H9 (cell line): ENCODE data around the gene CDH18. TPM values are rescaled to one million over a fixed set of nuclear protein-coding genes. Genes with fewer than 3 reads are reported as not detected.

Experiments used
- DNase-seq: peaks from one replicate; pipeline ENCODE4 v3.0.0-alpha.2; 2017
- H2AFZ ChIP-seq: one replicate; pipeline ENCODE4 v1.6.1; 2013; ENCODE audit warnings: mild to moderate bottlenecking, low read length, control low read depth, moderate library complexity
- H2AK5ac ChIP-seq: 2 replicates; pipeline ENCODE4 v1.6.1; 2013; ENCODE audit warnings: low read length, control low read depth, mixed read lengths; ENCODE audit not compliant: insufficient read length
- H2BK120ac ChIP-seq: one replicate; pipeline ENCODE4 v1.6.1; 2013; ENCODE audit warnings: low read depth, mild to moderate bottlenecking, low read length, control low read depth, inconsistent platforms; ENCODE audit not compliant: poor library complexity, severe bottlenecking
- H2BK12ac ChIP-seq: 2 replicates; pipeline ENCODE4 v1.6.1; 2013; ENCODE audit warnings: low read length, control low read depth, mixed read lengths, low read depth; ENCODE audit not compliant: insufficient read length
- H2BK15ac ChIP-seq: 2 replicates; pipeline ENCODE4 v1.6.1; 2013; ENCODE audit warnings: low read depth, low read length, control low read depth
- H2BK20ac ChIP-seq: one replicate; pipeline ENCODE4 v1.6.1; 2013; ENCODE audit warnings: low read depth, mild to moderate bottlenecking, low read length, control low read depth, inconsistent platforms; ENCODE audit not compliant: poor library complexity, severe bottlenecking
- H2BK5ac ChIP-seq: 2 replicates; pipeline ENCODE4 v1.6.1; 2013; ENCODE audit warnings: low read length, control low read depth, mixed read lengths; ENCODE audit not compliant: insufficient read length
- H3K14ac ChIP-seq: 2 replicates; pipeline ENCODE4 v1.6.1; 2013; ENCODE audit warnings: low read length, control low read depth; ENCODE audit not compliant: insufficient read depth
- H3K18ac ChIP-seq: 2 replicates; pipeline ENCODE4 v1.6.1; 2013; ENCODE audit warnings: low read depth, mild to moderate bottlenecking, mixed read lengths, low read length, control low read depth; ENCODE audit not compliant: insufficient read length
- H3K23ac ChIP-seq: 2 replicates; pipeline ENCODE4 v1.6.1; 2013; ENCODE audit warnings: low read length, control low read depth, mixed read lengths, low read depth; ENCODE audit not compliant: insufficient read length
- H3K23me2 ChIP-seq: 2 replicates; pipeline ENCODE4 v1.6.1; 2013; ENCODE audit warnings: low read depth, mild to moderate bottlenecking, mixed read lengths, low read length, control low read depth; ENCODE audit not compliant: insufficient read length, poor library complexity, severe bottlenecking
- H3K27ac ChIP-seq: 2 replicates; pipeline ENCODE4 v1.5.1; 2013; ENCODE audit warnings: low read length, control low read depth, mixed read lengths, low read depth; ENCODE audit not compliant: insufficient read length
- H3K27me3 ChIP-seq: 2 replicates; pipeline ENCODE4 v1.6.1; 2013; ENCODE audit warnings: low read length, control low read depth, inconsistent platforms; ENCODE audit not compliant: insufficient read depth
- H3K4ac ChIP-seq: 2 replicates; pipeline ENCODE4 v1.6.1; 2013; ENCODE audit warnings: low read depth, mild to moderate bottlenecking, control low read depth, inconsistent platforms, low read length, moderate library complexity
- H3K4me1 ChIP-seq: 2 replicates; pipeline ENCODE4 v1.6.1; 2013; ENCODE audit warnings: low read length, control low read depth, inconsistent platforms; ENCODE audit not compliant: insufficient read depth
- H3K4me2 ChIP-seq: 2 replicates; pipeline ENCODE4 v1.6.1; 2013; ENCODE audit warnings: low read length, control low read depth, mixed read lengths; ENCODE audit not compliant: insufficient read length, insufficient read depth
- H3K56ac ChIP-seq: 2 replicates; pipeline ENCODE4 v1.6.1; 2013; ENCODE audit warnings: low read depth, mild to moderate bottlenecking, mixed read lengths, low read length, control low read depth; ENCODE audit not compliant: insufficient read length
- H3K79me1 ChIP-seq: 2 replicates; pipeline ENCODE4 v1.6.1; 2013; ENCODE audit warnings: low read depth, mild to moderate bottlenecking, moderate library complexity, low read length, control low read depth, inconsistent platforms; ENCODE audit not compliant: insufficient read depth, poor library complexity, severe bottlenecking
- H3K79me2 ChIP-seq: 2 replicates; pipeline ENCODE4 v1.6.1; 2013; ENCODE audit warnings: low read length, control low read depth, inconsistent platforms; ENCODE audit not compliant: insufficient read depth
- H3K9ac ChIP-seq: 2 replicates; pipeline ENCODE4 v1.6.1; 2013; ENCODE audit warnings: low read length, control low read depth, mixed read lengths; ENCODE audit not compliant: insufficient read length; ENCODE audit errors: extremely low read depth
- H3K9me3 ChIP-seq: one replicate; pipeline ENCODE4 v1.6.1; 2013; ENCODE audit warnings: low read depth, low read length, inconsistent platforms; ENCODE audit not compliant: control insufficient read depth
- H3T11ph ChIP-seq: one replicate; pipeline ENCODE4 v1.6.1; 2013; ENCODE audit warnings: mild to moderate bottlenecking, low read length, control low read depth, inconsistent platforms
- H4K20me1 ChIP-seq: one replicate; pipeline ENCODE4 v1.6.1; 2013; ENCODE audit not compliant: control insufficient read depth, insufficient read length, insufficient read depth
- H4K5ac ChIP-seq: 2 replicates; pipeline ENCODE4 v1.6.1; 2013; ENCODE audit warnings: low read depth, mild to moderate bottlenecking, mixed read lengths, low read length, control low read depth; ENCODE audit not compliant: insufficient read length
- H4K8ac ChIP-seq: replicated peaks from 2 replicates; pipeline ENCODE4 v1.6.1; 2013; ENCODE audit warnings: low read length, control low read depth, mixed read lengths, low read depth; ENCODE audit not compliant: insufficient read length
- H4K91ac ChIP-seq: 2 replicates; pipeline ENCODE4 v1.6.1; 2013; ENCODE audit warnings: low read depth, mild to moderate bottlenecking, moderate library complexity, mixed read lengths, low read length, control low read depth; ENCODE audit not compliant: insufficient read length
- H3K27ac Mint-ChIP-seq, 3 experiments: 2 replicates in 2 of 3; 3 replicates in 1 of 3; pipeline ENCODE4 v1.8.0; 2020 to 2021; ENCODE audit warnings: mixed read lengths in 3 of 3, mild to moderate bottlenecking in 1 of 3, moderate library complexity in 1 of 3
- H3K27me3 Mint-ChIP-seq: 2 replicates; pipeline ENCODE4 v1.8.0; 2021; ENCODE audit warnings: low read depth, mild to moderate bottlenecking, moderate library complexity, mixed read lengths
- H3K36me3 Mint-ChIP-seq, 3 experiments: 2 replicates in 2 of 3; 3 replicates in 1 of 3; pipeline ENCODE4 v1.8.0; 2020 to 2021; ENCODE audit warnings: low read depth in 3 of 3, mixed read lengths in 3 of 3; ENCODE audit not compliant: insufficient read depth in 1 of 3
- H3K4me1 Mint-ChIP-seq, 2 experiments: 2 replicates each; pipeline ENCODE4 v1.8.0; 2020; ENCODE audit warnings: mixed read lengths in 2 of 2
- H3K4me3 Mint-ChIP-seq, 2 experiments: 2 replicates in 1 of 2; 3 replicates in 1 of 2; pipeline ENCODE4 v1.8.0; 2020 to 2021; ENCODE audit warnings: mild to moderate bottlenecking in 2 of 2, mixed read lengths in 2 of 2, moderate library complexity in 1 of 2
- H3K9me3 Mint-ChIP-seq, 2 experiments: 2 replicates in 1 of 2; 3 replicates in 1 of 2; pipeline ENCODE4 v1.8.0; 2020; ENCODE audit warnings: mild to moderate bottlenecking in 2 of 2, mixed read lengths in 2 of 2, moderate library complexity in 1 of 2
- CTCF ChIP-seq: fragments of 200-600 bp; sonication (generic); conservative IDR thresholded peaks from 3 replicates; pipeline ENCODE4 v1.8.0; 2021; ENCODE audit warnings: antibody characterized with exemption, mild to moderate bottlenecking
- WGBS: extraction: QIAGEN DNeasy Blood & Tissue Kit; methylation state at CpG from one replicate; pipeline ENCODE4 v1.1.7; 2013; ENCODE audit warnings: missing lambda C conversion rate, low lambda C conversion rate, mixed read lengths; ENCODE audit not compliant: insufficient read length; ENCODE audit errors: extremely low coverage; 5-methylcytosine and 5-hydroxymethylcytosine counted together
- total RNA-seq: library from RNA; stranded (reverse); gene quantifications from 2 replicates; pipeline ENCODE4 v1.2.1, GENCODE V29; 2021

CDH18 gene
- total RNA-seq, 1 experiment from 2014 or later = not detected

- H3K9me3 ChIP-seq = no peaks in the 10 kb centered on the region
- no peak overlapping the region for H3K18ac ChIP-seq
- no peaks in the 10 kb centered on the region for H3K23me2 ChIP-seq
- H2BK15ac ChIP-seq = no peak overlapping the region
- H3K27ac ChIP-seq = no peak overlapping the region
- no peak overlapping the region for H3K4me3 Mint-ChIP-seq
- no peaks in the 10 kb centered on the region for H3K27me3 Mint-ChIP-seq
- H3K9ac ChIP-seq = no peak overlapping the region
- H4K8ac ChIP-seq = no peak overlapping the region
- DNase-seq = no peak
- no peak overlapping the region for H4K5ac ChIP-seq
- no peaks in the 10 kb centered on the region for H4K20me1 ChIP-seq
- H3K4me2 ChIP-seq = no peak overlapping the region
- no peak overlapping the region for H2BK12ac ChIP-seq
- H3K79me2 ChIP-seq = no peaks in the 10 kb centered on the region
- no peaks in the 10 kb centered on the region for H3K4me1 ChIP-seq
- H3K4ac ChIP-seq = no peak overlapping the region
- H3K14ac ChIP-seq = no peak overlapping the region
- H3K27ac Mint-ChIP-seq = no peak overlapping the region
- H2BK120ac ChIP-seq = no peak overlapping the region
- H2BK5ac ChIP-seq = no peak overlapping the region
- no peak overlapping the region for H3K23ac ChIP-seq
- H3K9me3 Mint-ChIP-seq = no peaks in the 10 kb centered on the region; a peak in 3 of 5 replicates
- peaks cover 16 to 18% of the 10 kb centered on the region in 2 experiments for H3K4me1 Mint-ChIP-seq
- WGBS = no CpG with 5 or more reads among the region's 4 CpGs
- no peak overlapping the region for H2AFZ ChIP-seq
- no peak overlapping the region for H4K91ac ChIP-seq
- no peak overlapping the region for H3K56ac ChIP-seq
- no peaks in the 10 kb centered on the region for H3K79me1 ChIP-seq
- TF ChIP-seq CTCF = no peak
- no peaks in the 10 kb centered on the region for H3K27me3 ChIP-seq
- H3T11ph ChIP-seq = no peak overlapping the region
- H2AK5ac ChIP-seq = no peak overlapping the region
- peaks cover 0 to 4% (median 3%) of the 10 kb centered on the region in 3 experiments; a peak in 3 of 7 replicates for H3K36me3 Mint-ChIP-seq
- no peak overlapping the region for H2BK20ac ChIP-seq
These were observed 292.9 kb downstream of the CDH18 start for GRCh38 chr5:19694949-19695611.
